WTC11 (cell line): ENCODE data around the gene UPF1.
"Not testable (repeated sequence)": the region's sequence is repeated elsewhere in the genome, so short reads cannot be mapped to it uniquely, and the experiment has no call there.

Source experiments
- CTCF ChIP-seq: fragments of 200-600 bp; IDR thresholded peaks from 2 replicates; pipeline ENCODE4 v1.8.0; 2022; ENCODE audit warnings: antibody characterized with exemption
- E2F4 ChIP-seq: sonication (generic); formaldehyde crosslinking; IDR thresholded peaks from 2 replicates; pipeline ENCODE4 v1.8.1; 2022; ENCODE audit warnings: low read depth, mild to moderate bottlenecking, moderate library complexity, missing genetic modification reagents, borderline replicate concordance
- KAT7 ChIP-seq: sonication (generic); formaldehyde crosslinking; IDR thresholded peaks from 2 replicates; pipeline ENCODE4 v1.8.1; 2023; ENCODE audit warnings: missing genetic modification reagents, mild to moderate bottlenecking, borderline replicate concordance
- MXD4 ChIP-seq: fragments of 250-450 bp; sonication (Bioruptor Pico); IDR thresholded peaks from 2 replicates; pipeline ENCODE4 v1.8.0; 2021; ENCODE audit warnings: mild to moderate bottlenecking, moderate library complexity, borderline replicate concordance
- NR1H2 ChIP-seq: sonication (generic); formaldehyde crosslinking; IDR thresholded peaks from 2 replicates; pipeline ENCODE4 v1.9.0; 2021; ENCODE audit warnings: mild to moderate bottlenecking, moderate library complexity, missing genetic modification reagents
- TF ChIP-seq, protein P1 (sequence below): sonication (generic); formaldehyde crosslinking; IDR thresholded peaks from 2 replicates; pipeline ENCODE4 v1.8.0; 2022; ENCODE audit warnings: mild to moderate bottlenecking, missing genetic modification reagents

DNA sequence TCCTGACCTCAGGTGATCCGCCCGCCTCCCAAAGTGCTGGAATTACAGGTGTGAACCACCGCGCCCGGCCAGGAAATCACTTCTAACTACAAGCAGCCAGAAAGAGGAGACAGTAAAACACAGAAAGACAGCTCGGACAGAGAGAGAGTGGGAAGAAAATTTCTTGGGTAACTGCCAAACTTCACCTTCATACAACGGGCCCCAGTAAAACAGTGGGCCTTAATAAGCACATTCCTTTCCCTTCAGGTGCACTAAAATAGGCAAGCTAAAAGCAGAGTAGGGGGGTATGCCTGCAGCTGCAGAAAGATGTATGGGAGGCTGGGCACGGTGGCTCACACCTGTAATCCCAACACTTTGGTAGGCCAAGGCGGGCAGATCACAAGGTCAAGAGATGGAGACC is 85.8 kb downstream of the UPF1 start:
- TF ChIP-seq, protein P1, sequence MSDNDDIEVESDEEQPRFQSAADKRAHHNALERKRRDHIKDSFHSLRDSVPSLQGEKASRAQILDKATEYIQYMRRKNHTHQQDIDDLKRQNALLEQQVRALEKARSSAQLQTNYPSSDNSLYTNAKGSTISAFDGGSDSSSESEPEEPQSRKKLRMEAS (CRISPR knock-in tag): not testable (repeated sequence)
- not testable (repeated sequence) for TF ChIP-seq NR1H2 (CRISPR knock-in tag); CTCF; MXD4 (CRISPR knock-in tag); KAT7 (CRISPR knock-in tag); E2F4 (CRISPR knock-in tag)
